HepG2 (cell line): ENCODE data around the gene B4GALT5. TPM values are rescaled to one million over a fixed set of nuclear protein-coding genes. Genes with fewer than 3 reads are reported as not detected.

ENCODE experiments used
- ATF7-NPFF ChIP-seq: sonication (generic); formaldehyde crosslinking; IDR thresholded peaks from 2 replicates; pipeline ENCODE4 v1.8.1; 2023; ENCODE audit warnings: mild to moderate bottlenecking, low read depth, missing genetic modification reagents, moderate library complexity
- FOSL2 ChIP-seq: sonication (generic); formaldehyde crosslinking; IDR thresholded peaks from 2 replicates; pipeline ENCODE4 v1.4.0; 2020; ENCODE audit warnings: missing genetic modification reagents
- HES4 ChIP-seq: sonication (generic); formaldehyde crosslinking; IDR thresholded peaks from 2 replicates; pipeline ENCODE4 v1.9.0; 2021; ENCODE audit warnings: mild to moderate bottlenecking, missing genetic modification reagents, borderline replicate concordance
- HOXA3 ChIP-seq: sonication (generic); formaldehyde crosslinking; IDR thresholded peaks from 2 replicates; pipeline ENCODE4 v1.5.0; 2020; ENCODE audit warnings: missing genetic modification reagents
- IRX3 ChIP-seq: sonication (generic); formaldehyde crosslinking; IDR thresholded peaks from 2 replicates; pipeline ENCODE4 v1.8.1; 2023; ENCODE audit warnings: mild to moderate bottlenecking, low read depth, missing genetic modification reagents, borderline replicate concordance
- KDM5A ChIP-seq: fragments of 200-600 bp; sonication (generic); IDR thresholded peaks from 2 replicates; pipeline ENCODE4 v1.7.0; 2018; ENCODE audit warnings: antibody characterized with exemption, mild to moderate bottlenecking, low read length, borderline replicate concordance
- LCORL ChIP-seq, 2 experiments: fragments of 450-650 bp in 1 of 2; sonication (generic) in 1 of 2; formaldehyde crosslinking in 1 of 2; IDR thresholded peaks; 2 replicates each; pipeline versions ENCODE4 v1.5.0 to v1.6.1; 2017 to 2020; ENCODE audit warnings: antibody characterized with exemption in 1 of 2, missing genetic modification reagents in 1 of 2
- MTA1 ChIP-seq: sonication (generic); formaldehyde crosslinking; IDR thresholded peaks from 2 replicates; pipeline ENCODE4 v1.4.0; 2020; ENCODE audit warnings: missing genetic modification reagents, mild to moderate bottlenecking, borderline replicate concordance
- NRL ChIP-seq: sonication (generic); formaldehyde crosslinking; IDR thresholded peaks from 2 replicates; pipeline ENCODE4 v1.5.0; 2020; ENCODE audit warnings: missing genetic modification reagents, mild to moderate bottlenecking, moderate library complexity, borderline replicate concordance
- PHF21A ChIP-seq: sonication (generic); formaldehyde crosslinking; IDR thresholded peaks from 2 replicates; pipeline ENCODE4 v1.5.0; 2020; ENCODE audit warnings: mild to moderate bottlenecking, missing genetic modification reagents
- SMYD3 ChIP-seq: sonication (generic); formaldehyde crosslinking; IDR thresholded peaks from 2 replicates; pipeline ENCODE4 v1.8.1; 2023; ENCODE audit warnings: mild to moderate bottlenecking, missing genetic modification reagents
- SRF ChIP-seq: IDR thresholded peaks from 2 replicates; pipeline ENCODE4 v1.6.1; 2011; ENCODE audit warnings: mild to moderate bottlenecking, low read depth, low read length, moderate library complexity
- STAG1 ChIP-seq: sonication (generic); formaldehyde crosslinking; IDR thresholded peaks from 2 replicates; pipeline ENCODE4 v1.4.0; 2020; ENCODE audit warnings: missing genetic modification reagents
- ZNF160 ChIP-seq: sonication (generic); formaldehyde crosslinking; IDR thresholded peaks from 2 replicates; pipeline ENCODE4 v1.8.0; 2022; ENCODE audit warnings: mild to moderate bottlenecking, inconsistent platforms, missing genetic modification reagents
- ZNF567 ChIP-seq: sonication (generic); formaldehyde crosslinking; IDR thresholded peaks from 2 replicates; pipeline ENCODE4 v1.8.1; 2023; ENCODE audit warnings: mild to moderate bottlenecking, missing genetic modification reagents, borderline replicate concordance
- ZNF615 ChIP-seq: sonication (generic); formaldehyde crosslinking; IDR thresholded peaks from 2 replicates; pipeline ENCODE4 v1.5.0; 2020; ENCODE audit warnings: mild to moderate bottlenecking, missing genetic modification reagents, borderline replicate concordance
- ZNF790 ChIP-seq: sonication (generic); formaldehyde crosslinking; IDR thresholded peaks from 2 replicates; pipeline ENCODE4 v1.8.0; 2022; ENCODE audit warnings: missing genetic modification reagents, mild to moderate bottlenecking, borderline replicate concordance
- ZSCAN21 ChIP-seq: sonication (generic); formaldehyde crosslinking; IDR thresholded peaks from 2 replicates; pipeline ENCODE4 v1.8.0; 2022; ENCODE audit warnings: mild to moderate bottlenecking, missing genetic modification reagents, moderate library complexity, borderline replicate concordance
- polyA plus RNA-seq, 8 experiments: library from polyadenylated mRNA; depleted of rRNA in 3 of 8; stranded (reverse) in 7 of 8; unstranded in 1 of 8; fragments of >200 nt; fragmentation: Illumina TruSeq in 4 of 8; extraction: Trizol in 4 of 8; gene quantifications; 2 replicates each; pipeline versions ENCODE4 v1.2.1 to v1.2.3, GENCODE V29; 2011 to 2016; ENCODE audit warnings: low read depth in 4 of 8, missing spikeins in 1 of 8, mixed read lengths in 1 of 8; ENCODE audit not compliant: insufficient read depth in 1 of 8
- total RNA-seq, 5 experiments: library from RNA; depleted of rRNA; stranded (reverse); fragments of >200 nt; fragmentation: Illumina TruSeq; extraction: Trizol; gene quantifications; 2 replicates each; pipeline ENCODE4 v1.2.3, GENCODE V29; 2016; ENCODE audit warnings: low read depth in 1 of 5
- TF ChIP-seq, protein P1 (sequence below): sonication (generic); formaldehyde crosslinking; IDR thresholded peaks from 2 replicates; pipeline ENCODE4 v1.4.0; 2020; ENCODE audit warnings: low read depth, mild to moderate bottlenecking, missing genetic modification reagents
- TF ChIP-seq, protein P2 (sequence below): sonication (generic); formaldehyde crosslinking; IDR thresholded peaks from 2 replicates; pipeline ENCODE4 v1.4.0; 2020; ENCODE audit warnings: missing genetic modification reagents
- TF ChIP-seq, protein P3 (sequence below): sonication (generic); formaldehyde crosslinking; IDR thresholded peaks from 2 replicates; pipeline ENCODE4 v1.8.1; 2023; ENCODE audit warnings: mild to moderate bottlenecking, missing genetic modification reagents
- TF ChIP-seq, protein P4 (sequence below): sonication (generic); formaldehyde crosslinking; IDR thresholded peaks from 2 replicates; pipeline ENCODE4 v1.5.0; 2020; ENCODE audit warnings: missing genetic modification reagents, mild to moderate bottlenecking, borderline replicate concordance

The B4GALT5 gene
- total and polyA plus RNA-seq, 2 of the 13 experiments (the other 11 are each of a cell fraction or from before 2014, with no cell fraction given) = 27.3 to 30.9 TPM

DNA sequence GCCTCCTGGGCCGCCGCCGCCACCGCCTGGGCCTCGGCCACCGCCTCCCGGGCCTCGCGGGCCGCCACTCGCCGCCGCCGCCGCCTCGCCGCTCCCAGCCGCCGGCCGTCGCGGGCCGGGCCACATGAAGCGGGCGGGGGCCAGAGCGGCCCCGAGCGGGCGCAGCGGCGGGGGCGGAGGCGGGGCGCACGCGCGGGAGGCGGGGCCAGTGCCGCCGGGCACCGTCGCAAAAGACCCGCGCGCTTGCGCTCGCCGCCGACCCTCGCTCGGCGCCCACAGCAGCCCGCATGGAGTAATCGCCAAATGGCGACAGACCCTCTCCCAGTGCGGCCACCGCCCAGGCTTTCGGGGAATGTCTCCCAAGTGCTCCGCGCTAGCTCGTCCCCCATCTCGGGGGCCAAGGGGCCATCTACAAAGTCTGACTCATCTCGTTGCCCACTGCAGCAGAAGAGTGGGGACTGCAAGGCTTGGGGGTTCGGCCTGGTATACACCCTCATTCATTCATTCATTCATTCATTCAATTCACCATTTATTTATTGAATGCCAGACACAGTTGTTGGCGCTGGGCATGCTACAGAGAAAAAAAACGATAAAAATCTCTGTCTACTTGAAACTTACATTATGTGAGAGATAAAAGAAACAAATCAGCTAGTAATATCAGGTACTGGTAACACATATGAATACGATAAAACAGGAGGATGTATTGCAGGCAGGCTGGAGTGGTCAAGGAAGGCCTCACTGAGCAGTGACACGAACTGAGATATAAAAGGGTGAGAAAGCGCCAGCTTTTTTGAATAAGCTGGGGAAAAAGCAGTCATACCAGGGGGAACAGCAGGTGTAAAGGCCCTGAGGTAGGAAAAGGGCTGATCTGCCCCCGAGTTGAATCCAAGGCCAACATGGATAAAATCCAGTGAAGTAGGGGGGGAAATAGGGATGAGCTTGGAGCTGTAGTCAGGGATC lies at the start of gene B4GALT5 (continued):
- TF ChIP-seq ZNF615 (CRISPR knock-in tag) = no peak
- TF ChIP-seq, protein P1, sequence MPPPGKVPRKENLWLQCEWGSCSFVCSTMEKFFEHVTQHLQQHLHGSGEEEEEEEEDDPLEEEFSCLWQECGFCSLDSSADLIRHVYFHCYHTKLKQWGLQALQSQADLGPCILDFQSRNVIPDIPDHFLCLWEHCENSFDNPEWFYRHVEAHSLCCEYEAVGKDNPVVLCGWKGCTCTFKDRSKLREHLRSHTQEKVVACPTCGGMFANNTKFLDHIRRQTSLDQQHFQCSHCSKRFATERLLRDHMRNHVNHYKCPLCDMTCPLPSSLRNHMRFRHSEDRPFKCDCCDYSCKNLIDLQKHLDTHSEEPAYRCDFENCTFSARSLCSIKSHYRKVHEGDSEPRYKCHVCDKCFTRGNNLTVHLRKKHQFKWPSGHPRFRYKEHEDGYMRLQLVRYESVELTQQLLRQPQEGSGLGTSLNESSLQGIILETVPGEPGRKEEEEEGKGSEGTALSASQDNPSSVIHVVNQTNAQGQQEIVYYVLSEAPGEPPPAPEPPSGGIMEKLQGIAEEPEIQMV (CRISPR knock-in tag) = no peak; the same call in 1 of the 2 replicates
- TF ChIP-seq MTA1 = peak; percentile 41; the same call in 1 of the 2 replicates
- no peak for TF ChIP-seq ZNF567 (CRISPR knock-in tag)
- TF ChIP-seq STAG1 = no peak; the same call in 1 of the 2 replicates
- no peak for TF ChIP-seq ZNF790 (CRISPR knock-in tag)
- no peak for TF ChIP-seq LCORL (IDR thresholded peaks at IDR 0.05)
- peak; percentile 65; the same call in 1 of the 2 replicates for TF ChIP-seq LCORL (CRISPR knock-in tag; IDR thresholded peaks at IDR 0.05)
- TF ChIP-seq ATF7-NPFF (CRISPR knock-in tag) = no peak; the same call in 1 of the 2 replicates
- no peak for TF ChIP-seq HES4 (CRISPR knock-in tag)
- 0 out of 2 replicates have a peak, but pooled peaks have one; percentile 30 for TF ChIP-seq PHF21A (CRISPR knock-in tag)
- TF ChIP-seq, protein P2, sequence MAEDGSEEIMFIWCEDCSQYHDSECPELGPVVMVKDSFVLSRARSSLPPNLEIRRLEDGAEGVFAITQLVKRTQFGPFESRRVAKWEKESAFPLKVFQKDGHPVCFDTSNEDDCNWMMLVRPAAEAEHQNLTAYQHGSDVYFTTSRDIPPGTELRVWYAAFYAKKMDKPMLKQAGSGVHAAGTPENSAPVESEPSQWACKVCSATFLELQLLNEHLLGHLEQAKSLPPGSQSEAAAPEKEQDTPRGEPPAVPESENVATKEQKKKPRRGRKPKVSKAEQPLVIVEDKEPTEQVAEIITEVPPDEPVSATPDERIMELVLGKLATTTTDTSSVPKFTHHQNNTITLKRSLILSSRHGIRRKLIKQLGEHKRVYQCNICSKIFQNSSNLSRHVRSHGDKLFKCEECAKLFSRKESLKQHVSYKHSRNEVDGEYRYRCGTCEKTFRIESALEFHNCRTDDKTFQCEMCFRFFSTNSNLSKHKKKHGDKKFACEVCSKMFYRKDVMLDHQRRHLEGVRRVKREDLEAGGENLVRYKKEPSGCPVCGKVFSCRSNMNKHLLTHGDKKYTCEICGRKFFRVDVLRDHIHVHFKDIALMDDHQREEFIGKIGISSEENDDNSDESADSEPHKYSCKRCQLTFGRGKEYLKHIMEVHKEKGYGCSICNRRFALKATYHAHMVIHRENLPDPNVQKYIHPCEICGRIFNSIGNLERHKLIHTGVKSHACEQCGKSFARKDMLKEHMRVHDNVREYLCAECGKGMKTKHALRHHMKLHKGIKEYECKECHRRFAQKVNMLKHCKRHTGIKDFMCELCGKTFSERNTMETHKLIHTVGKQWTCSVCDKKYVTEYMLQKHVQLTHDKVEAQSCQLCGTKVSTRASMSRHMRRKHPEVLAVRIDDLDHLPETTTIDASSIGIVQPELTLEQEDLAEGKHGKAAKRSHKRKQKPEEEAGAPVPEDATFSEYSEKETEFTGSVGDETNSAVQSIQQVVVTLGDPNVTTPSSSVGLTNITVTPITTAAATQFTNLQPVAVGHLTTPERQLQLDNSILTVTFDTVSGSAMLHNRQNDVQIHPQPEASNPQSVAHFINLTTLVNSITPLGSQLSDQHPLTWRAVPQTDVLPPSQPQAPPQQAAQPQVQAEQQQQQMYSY = no peak
- TF ChIP-seq, protein P3, sequence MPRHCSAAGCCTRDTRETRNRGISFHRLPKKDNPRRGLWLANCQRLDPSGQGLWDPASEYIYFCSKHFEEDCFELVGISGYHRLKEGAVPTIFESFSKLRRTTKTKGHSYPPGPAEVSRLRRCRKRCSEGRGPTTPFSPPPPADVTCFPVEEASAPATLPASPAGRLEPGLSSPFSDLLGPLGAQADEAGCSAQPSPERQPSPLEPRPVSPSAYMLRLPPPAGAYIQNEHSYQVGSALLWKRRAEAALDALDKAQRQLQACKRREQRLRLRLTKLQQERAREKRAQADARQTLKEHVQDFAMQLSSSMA (CRISPR knock-in tag) = 0 out of 2 replicates have a peak, but pooled peaks have one; percentile 71
- peak; percentile 67; the same call in 1 of the 2 replicates for TF ChIP-seq SMYD3
- no peak for TF ChIP-seq NRL
- TF ChIP-seq, protein P4, sequence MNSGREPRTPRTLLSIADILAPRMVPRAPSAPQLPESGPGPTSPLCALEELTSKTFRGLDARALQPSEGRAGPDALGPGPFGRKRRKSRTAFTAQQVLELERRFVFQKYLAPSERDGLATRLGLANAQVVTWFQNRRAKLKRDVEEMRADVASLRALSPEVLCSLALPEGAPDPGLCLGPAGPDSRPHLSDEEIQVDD (CRISPR knock-in tag) = no peak
- peak; percentile 71 for TF ChIP-seq ZSCAN21 (CRISPR knock-in tag)
- no peak for TF ChIP-seq SRF
- TF ChIP-seq HOXA3 = peak; percentile 62
- TF ChIP-seq KDM5A = no peak
- no peak for TF ChIP-seq ZNF160 (CRISPR knock-in tag)
- TF ChIP-seq IRX3 = no peak; the same call in none of the 2 replicates
- peak; percentile 89 for TF ChIP-seq FOSL2 (CRISPR knock-in tag)
